NCI-H510A (cell line): ENCODE results near the gene IFNL1.
A peak's percentile ranks its signal among the peaks of the same experiment; 100 is the strongest.
"Not testable (repeated sequence)": the region's sequence is repeated elsewhere in the genome, so short reads cannot be mapped to it uniquely, and the experiment has no call there.

Source experiments
- DNase-seq: peaks from one replicate; lab custom pipeline; 2025; lab: John Stamatoyannopoulos, UW

IFNL1 gene

GRCh38 chr19:39332293-39332692, 36.1 kb downstream of the IFNL1 start:
- DNase-seq: no peak

- DNase-seq: not testable (repeated sequence)
Measured at GRCh38 chr19:39332738-39333137, 36.5 kb downstream of the IFNL1 start.

GRCh38 chr19:39333507-39333906, 37.3 kb downstream of the IFNL1 start:
- no peak for DNase-seq

- DNase-seq: no peak
Measured at GRCh38 chr19:39334444-39334976, 38.3 kb downstream of the IFNL1 start.

- no peak for DNase-seq
Measured at GRCh38 chr19:39335168-39335548, 39.0 kb downstream of the IFNL1 start.

GRCh38 chr19:39336483-39336882, 40.3 kb downstream of the IFNL1 start:
- DNase-seq: no peak

- DNase-seq: no peak
Measured at GRCh38 chr19:39339674-39340073, 43.5 kb downstream of the IFNL1 start.

GRCh38 chr19:39340156-39340555, 43.9 kb downstream of the IFNL1 start:
- not testable (repeated sequence) for DNase-seq

GRCh38 chr19:39341129-39341718, 45.0 kb downstream of the IFNL1 start:
- DNase-seq: no peak

GRCh38 chr19:39341719-39342604, 45.8 kb downstream of the IFNL1 start, which contains the start of gene SAMD4B:
SAMD4B (plus strand) TSS chr19:39342421; CDS start chr19:39356894, 14,473 bp downstream.
- peak; percentile 98 for DNase-seq

- no peak for DNase-seq
Measured at GRCh38 chr19:39342647-39343305, 46.6 kb downstream of the IFNL1 start.

- DNase-seq: no peak
Measured at GRCh38 chr19:39345956-39346355, 49.7 kb downstream of the IFNL1 start.

GRCh38 chr19:39347332-39348164, 51.3 kb downstream of the IFNL1 start:
- no peak for DNase-seq
